HepG2 (cell line): ENCODE data around the gene TET2. TPM values are rescaled to one million over a fixed set of nuclear protein-coding genes. Genes with fewer than 3 reads are reported as not detected.

Source experiments
- ATAC-seq: fragments of 200-7000 bp; cut with Tn5 transposase; 3 replicates; pipeline ENCODE4 v1.9.1; 2020; ENCODE audit warnings: mild to moderate bottlenecking, moderate library complexity
- BruUV-seq: library from RNA; stranded (reverse); fragments of 400-500 nt; replicated peaks from 2 replicates; lab custom pipeline; 2021; lab: Mats Ljungman, UMichigan
- CTCF ChIA-PET: fragments of 300-600 bp; formaldehyde crosslinking; extraction: SDS; loops from one replicate; lab custom pipeline; 2021; ENCODE audit warnings: low total read pairs, inconsistent platforms, low intra/inter-chr PET ratio; lab: Yijun Ruan, JAX
- POLR2A ChIA-PET: fragments of 350-600 bp; sonication (Branson Sonifier 250); formaldehyde crosslinking; loops from one replicate; lab custom pipeline; 2020; ENCODE audit warnings: antibody characterized with exemption, inconsistent platforms; lab: Yijun Ruan, JAX
- DNase-seq: peaks from one replicate; pipeline ENCODE4 v3.0.0-alpha.2; 2015; ENCODE audit warnings: low spot score
- FAIRE-seq: peaks from 3 replicates; lab custom pipeline; 2011; peaks lifted over from hg19 to GRCh38; lab: Jason Lieb, UNC
- H2AFZ ChIP-seq: one replicate; pipeline ENCODE4 v1.6.1; 2011; ENCODE audit warnings: low read length, inconsistent platforms
- H3K27ac ChIP-seq: fragments of 300-600 bp; 3 replicates; pipeline ENCODE4 v1.8.0; 2011; ENCODE audit warnings: mixed run types, mild to moderate bottlenecking, mixed read lengths, low read length, inconsistent platforms; ENCODE audit not compliant: insufficient read depth; ENCODE audit errors: extremely low read length
- H3K27me3 ChIP-seq, 2 experiments: fragments of 200-600 bp in 1 of 2; 2 replicates in 1 of 2; 3 replicates in 1 of 2; pipeline versions ENCODE4 v1.6.0 to v1.8.0; 2011; ENCODE audit warnings: low read length in 2 of 2, mild to moderate bottlenecking in 2 of 2, moderate library complexity in 2 of 2, inconsistent platforms in 1 of 2; ENCODE audit not compliant: insufficient read depth in 2 of 2, control insufficient read depth in 1 of 2
- H3K36me3 ChIP-seq, 2 experiments: fragments of 200-600 bp in 1 of 2; replicated peaks in 1 of 2; 2 replicates in 1 of 2; 3 replicates in 1 of 2; pipeline versions ENCODE4 v1.5.1 to v1.8.0; 2011; ENCODE audit warnings: low read length in 2 of 2, inconsistent platforms in 1 of 2; ENCODE audit not compliant: insufficient read depth in 2 of 2, control insufficient read depth in 1 of 2
- H3K4me1 ChIP-seq: 2 replicates; pipeline ENCODE4 v1.5.1; 2012; ENCODE audit warnings: low read length, inconsistent platforms; ENCODE audit not compliant: insufficient read depth
- H3K4me2 ChIP-seq: 2 replicates; pipeline ENCODE4 v1.6.0; 2011; ENCODE audit warnings: low read depth, low read length, inconsistent platforms
- H3K4me3 ChIP-seq, 3 experiments: fragments of 200-600 bp in 1 of 3; sonication (generic), shearing (Covaris generic) in 1 of 3; replicated peaks in 1 of 3; 2 replicates each; pipeline ENCODE4 v1.5.1; 2011 to 2016; ENCODE audit warnings: low read length in 3 of 3, inconsistent platforms in 2 of 3, low read depth in 2 of 3, mild to moderate bottlenecking in 2 of 3, control low read depth in 1 of 3, mixed read lengths in 1 of 3; ENCODE audit not compliant: insufficient read depth in 1 of 3
- H3K79me2 ChIP-seq: one replicate; pipeline ENCODE4 v1.6.1; 2011; ENCODE audit warnings: low read length, inconsistent platforms; ENCODE audit not compliant: insufficient read depth
- H3K9ac ChIP-seq: 2 replicates; pipeline ENCODE4 v1.6.0; 2011; ENCODE audit warnings: mild to moderate bottlenecking, low read depth, low read length, inconsistent platforms; ENCODE audit not compliant: insufficient read depth
- H3K9me3 ChIP-seq: 2 replicates; pipeline ENCODE4 v1.5.1; 2012; ENCODE audit warnings: mild to moderate bottlenecking, low read length
- H4K20me1 ChIP-seq: 2 replicates; pipeline ENCODE4 v1.6.0; 2011; ENCODE audit warnings: inconsistent platforms, mild to moderate bottlenecking, low read length, moderate library complexity; ENCODE audit not compliant: insufficient read depth
- ARNT ChIP-seq: fragments of 450-650 bp; IDR thresholded peaks from 2 replicates; pipeline ENCODE4 v1.6.1; 2017
- ATF4 ChIP-seq, 2 experiments: fragments of 450-650 bp in 1 of 2; sonication (generic) in 1 of 2; formaldehyde crosslinking; IDR thresholded peaks; 2 replicates each; pipeline versions ENCODE4 v1.5.0 to v1.8.0; 2020 to 2022; ENCODE audit warnings: mild to moderate bottlenecking in 1 of 2, missing genetic modification reagents in 1 of 2
- FIP1L1 ChIP-seq: fragments of 200-400 bp; formaldehyde crosslinking; IDR thresholded peaks from 2 replicates; pipeline ENCODE4 v1.6.1; 2018; ENCODE audit warnings: low read depth, mild to moderate bottlenecking, low read length, moderate library complexity, borderline replicate concordance; ENCODE audit not compliant: insufficient read depth
- GABPA ChIP-seq, 2 experiments: IDR thresholded peaks; 2 replicates each; pipeline ENCODE4 v1.6.1; 2011 to 2016; ENCODE audit warnings: low read depth in 2 of 2, low read length in 1 of 2, missing biosample characterization in 1 of 2, missing genetic modification characterization in 1 of 2
- HIC2 ChIP-seq: sonication (generic); formaldehyde crosslinking; IDR thresholded peaks from 2 replicates; pipeline ENCODE4 v1.9.0; 2022; ENCODE audit warnings: low read depth, missing genetic modification reagents
- HIVEP1 ChIP-seq: sonication (generic); formaldehyde crosslinking; IDR thresholded peaks from 2 replicates; pipeline ENCODE4 v1.4.0; 2020; ENCODE audit warnings: mild to moderate bottlenecking, missing genetic modification reagents
- NCOA1 ChIP-seq: sonication (generic); formaldehyde crosslinking; IDR thresholded peaks from 2 replicates; pipeline ENCODE4 v1.9.0; 2021; ENCODE audit warnings: missing genetic modification reagents
- RBM22 ChIP-seq: fragments of 200-400 bp; formaldehyde crosslinking; optimal IDR thresholded peaks from 2 replicates; pipeline ENCODE3; 2017; ENCODE audit warnings: mild to moderate bottlenecking, low read length, moderate library complexity
- TP53 ChIP-seq: sonication (generic); formaldehyde crosslinking; conservative IDR thresholded peaks from 2 replicates; pipeline ENCODE4 v1.4.0; 2020; ENCODE audit warnings: missing genetic modification reagents
- ZBTB21 ChIP-seq: sonication (generic); formaldehyde crosslinking; IDR thresholded peaks from 2 replicates; pipeline ENCODE4 v1.4.0; 2020; ENCODE audit warnings: missing genetic modification reagents
- ZFP36L1 ChIP-seq: sonication (generic); formaldehyde crosslinking; IDR thresholded peaks from 2 replicates; pipeline ENCODE4 v1.8.0; 2022; ENCODE audit warnings: mild to moderate bottlenecking, missing genetic modification reagents, moderate library complexity
- ZFP37 ChIP-seq: sonication (generic); formaldehyde crosslinking; IDR thresholded peaks from 2 replicates; pipeline ENCODE4 v1.4.0; 2020; ENCODE audit warnings: missing genetic modification reagents, borderline replicate concordance
- ZNF513 ChIP-seq: sonication (generic); formaldehyde crosslinking; conservative IDR thresholded peaks from 2 replicates; pipeline ENCODE4 v1.5.0; 2020; ENCODE audit warnings: missing genetic modification reagents
- ZNF569 ChIP-seq: sonication (generic); formaldehyde crosslinking; IDR thresholded peaks from 2 replicates; pipeline ENCODE4 v1.5.0; 2020; ENCODE audit warnings: mild to moderate bottlenecking, missing genetic modification reagents, moderate library complexity, borderline replicate concordance
- ZNF704 ChIP-seq: sonication (generic); formaldehyde crosslinking; IDR thresholded peaks from 2 replicates; pipeline ENCODE4 v1.8.1; 2023; ENCODE audit warnings: mild to moderate bottlenecking, inconsistent platforms, moderate library complexity, missing genetic modification reagents, borderline replicate concordance
- ZNF710 ChIP-seq: sonication (generic); formaldehyde crosslinking; IDR thresholded peaks from 2 replicates; pipeline ENCODE4 v1.5.0; 2020; ENCODE audit warnings: mild to moderate bottlenecking, missing genetic modification reagents, borderline replicate concordance
- WGBS: methylation state at CpG from one replicate; pipeline ENCODE4 v1.1.6; 2017; ENCODE audit warnings: low lambda C conversion rate; 5-methylcytosine and 5-hydroxymethylcytosine counted together
- in situ Hi-C: cut with HindIII; loops from 2 replicates; pipeline ENCODE4 v1.10.0; 2017; ENCODE audit warnings: low pct_unique_long_range_greater_than_20kb; ENCODE audit not compliant: extremely low pct_ligation_motif_present
- intact Hi-C: fragments of 100-400 bp; cut with micrococcal nuclease; formaldehyde crosslinking; loops from one replicate; pipeline ENCODE4 v1.10.0; 2022; ENCODE audit not compliant: unreplicated experiment
- polyA plus RNA-seq, 8 experiments: library from polyadenylated mRNA; depleted of rRNA in 3 of 8; stranded (reverse) in 7 of 8; unstranded in 1 of 8; fragments of >200 nt; fragmentation: Illumina TruSeq in 4 of 8; extraction: Trizol in 4 of 8; gene quantifications; 2 replicates each; pipeline versions ENCODE4 v1.2.1 to v1.2.3, GENCODE V29; 2011 to 2016; ENCODE audit warnings: low read depth in 4 of 8, missing spikeins in 1 of 8, mixed read lengths in 1 of 8; ENCODE audit not compliant: insufficient read depth in 1 of 8
- total RNA-seq, 5 experiments: library from RNA; depleted of rRNA; stranded (reverse); fragments of >200 nt; fragmentation: Illumina TruSeq; extraction: Trizol; gene quantifications; 2 replicates each; pipeline ENCODE4 v1.2.3, GENCODE V29; 2016; ENCODE audit warnings: low read depth in 1 of 5

Gene TET2
- total and polyA plus RNA-seq, 2 of the 13 experiments (the other 11 are each of a cell fraction or from before 2014, with no cell fraction given) = 4.7 to 4.8 TPM

GRCh38 chr4:105305019-105305836, 158.6 kb downstream of the TET2 start:
- no peak overlapping the region for H3K9ac ChIP-seq
- intact Hi-C loops = no loop called here
- BruUV-seq = no TSS peak
- TF ChIP-seq ZFP37 (CRISPR knock-in tag) (no peak), ZNF513 (CRISPR knock-in tag) (no peak), ZNF704 (CRISPR knock-in tag) (no peak), NCOA1 (CRISPR knock-in tag) (no peak), TP53 (CRISPR knock-in tag) (no peak), ZBTB21 (CRISPR knock-in tag) (no peak), ZFP36L1 (no peak), FIP1L1 (no peak), ZNF710 (no peak), HIC2 (CRISPR knock-in tag) (no peak), ATF4 (CRISPR knock-in tag; IDR thresholded peaks at IDR 0.05) (no peak), RBM22 (no peak), ZNF569 (CRISPR knock-in tag) (no peak), GABPA (IDR thresholded peaks at IDR 0.05; ENCODE audit: low read depth, low read length) (no peak), GABPA (CRISPR knock-in tag; IDR thresholded peaks at IDR 0.05; ENCODE audit: low read depth) (no peak), HIVEP1 (CRISPR knock-in tag) (no peak), ARNT (no peak)

More at GRCh38 chr4:105305019-105305836, 158.6 kb downstream of the TET2 start:
- Histone ChIP-seq H3K4me1 (no peaks in the 10 kb centered on the region), H3K36me3 (no peaks in the 10 kb centered on the region), H4K20me1 (no peaks in the 10 kb centered on the region), H2AFZ (no peak overlapping the region), H3K79me2 (no peaks in the 10 kb centered on the region), H3K27ac (no peak overlapping the region), H3K9me3 (no peaks in the 10 kb centered on the region), H3K4me2 (no peak overlapping the region), H3K27me3 (no peaks in the 10 kb centered on the region), H3K4me3 (no peak overlapping the region)
- ChIA-PET CTCF (no interaction called here), POLR2A (no interaction called here)
- ATAC-seq (no peak), DNase-seq (no peak), FAIRE-seq (no peak)
- in situ Hi-C loops = no loop called here
- WGBS = 17% methylated on average over 5 of the region's 5 CpGs
